Stimulated activated CD4-positive, alpha-beta T cell treated with anti-CD3 and anti-CD28 coated beads, TNF-alpha, amount 100 ng/mL, for 24 hours (primary cell): Measurements from ENCODE around the gene OGA.

Experiments used
- DNase-seq, 3 experiments: peaks; one replicate each; pipeline ENCODE4 v3.0.0-alpha.2; 2020; ENCODE audit warnings: low read depth in 3 of 3

Gene OGA

GRCh38 chr10:101835362-101835761 is 17.1 kb upstream of the OGA start:
- DNase-seq: no peak

DNA sequence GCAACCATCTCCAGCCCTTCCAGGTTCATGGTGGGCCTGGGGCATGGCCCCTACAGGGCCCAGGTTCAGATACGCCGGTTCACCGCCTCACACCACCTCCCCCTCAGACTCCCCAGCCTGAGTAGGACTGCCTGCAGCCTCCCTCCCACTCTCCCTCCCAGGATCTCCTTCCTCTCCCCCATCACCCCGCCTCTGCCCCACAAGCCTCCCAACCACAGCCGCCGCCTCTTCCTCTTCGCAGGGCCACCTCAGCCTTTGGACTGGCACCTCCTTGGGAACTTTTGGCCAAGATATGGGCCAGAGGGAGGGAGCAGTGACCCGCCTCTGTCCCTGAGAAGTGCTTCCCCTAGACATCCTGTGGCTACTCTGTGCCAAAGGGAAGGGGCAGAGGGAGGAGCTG is 16.1 kb upstream of the OGA start:
- DNase-seq: no peak

DNA sequence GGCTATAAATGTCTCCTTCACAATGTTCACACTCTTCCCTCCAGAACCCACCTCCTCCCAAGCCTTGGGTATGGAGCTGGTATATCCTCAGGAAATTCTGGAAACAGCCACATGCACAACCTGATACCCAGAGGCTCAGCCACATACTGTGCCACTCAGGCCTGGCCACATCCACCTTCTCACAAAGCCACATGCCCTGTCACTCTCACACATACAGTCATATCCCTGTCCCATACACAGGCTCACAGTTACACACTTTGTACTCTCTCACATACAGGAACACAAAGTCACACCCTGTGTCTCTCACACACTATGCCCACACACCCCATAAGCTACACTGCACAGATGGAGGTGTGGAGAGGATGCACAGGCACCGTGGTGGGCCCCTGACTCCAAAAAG is 15.2 kb upstream of the OGA start:
- no peak for DNase-seq

DNA sequence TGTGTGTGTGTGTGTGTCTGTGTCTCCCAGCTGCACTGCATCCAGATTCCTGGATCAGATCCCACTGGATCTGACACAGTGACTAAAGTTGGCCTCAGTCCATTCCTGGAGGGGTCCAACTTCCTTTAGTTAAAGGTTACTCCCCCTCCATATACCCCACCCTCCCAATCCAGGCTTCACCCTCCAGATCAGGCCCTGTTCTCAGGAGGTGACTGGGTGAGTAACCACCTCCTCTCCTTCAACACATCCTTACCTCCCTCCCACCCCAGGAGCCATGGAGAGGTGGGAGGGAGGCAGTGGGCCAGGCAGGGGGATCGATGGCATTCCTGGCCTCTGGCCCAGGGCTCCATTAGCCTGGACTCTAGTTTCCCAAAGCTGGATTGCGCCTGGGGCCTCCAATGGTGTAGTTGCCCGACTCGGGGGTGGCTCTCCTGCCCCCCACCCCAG is 14.1 kb upstream of the OGA start:
- no peak for DNase-seq

GRCh38 chr10:101831169-101831811 is 13.0 kb upstream of the OGA start:
- DNase-seq: no peak

DNA sequence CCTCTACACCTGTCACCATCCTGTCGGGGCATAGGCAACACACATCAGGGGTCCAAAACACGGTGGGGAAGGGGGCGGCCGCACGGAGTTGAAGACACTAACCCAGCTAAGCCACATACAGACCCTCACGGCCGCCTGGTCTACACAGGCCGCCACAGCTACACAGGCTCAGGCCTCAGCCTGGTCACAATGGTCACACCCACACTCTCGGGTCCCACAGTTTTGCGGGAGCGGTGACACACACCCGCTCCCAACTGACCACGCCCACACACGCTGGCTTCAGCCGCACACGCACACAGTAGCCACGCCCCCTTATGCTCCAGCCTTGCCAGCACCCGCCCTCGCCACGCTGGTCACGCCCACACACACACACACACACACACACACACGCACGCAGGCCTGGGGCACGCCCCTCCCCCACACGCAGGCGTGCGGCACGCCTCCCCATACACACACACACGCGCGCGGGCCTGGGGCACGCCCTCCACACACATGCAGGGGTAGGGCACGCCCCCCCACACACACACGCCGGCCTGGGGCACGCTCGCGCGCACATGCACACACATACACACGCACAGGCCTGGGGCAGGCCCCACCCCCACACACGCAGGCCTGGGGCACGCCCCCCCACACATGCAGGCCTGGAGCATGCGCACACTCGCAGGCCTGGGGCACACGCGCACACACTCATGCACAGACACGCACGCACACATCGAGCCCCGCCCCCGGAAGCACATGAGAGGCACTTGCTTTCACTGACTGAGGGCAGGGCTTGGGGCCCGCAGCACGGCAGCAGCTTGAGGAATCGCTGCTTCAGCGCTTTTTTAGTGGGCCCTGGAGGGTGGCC is 12.3 kb upstream of the OGA start:
- DNase-seq: peak; percentile 82 to 90 (median 84)

DNA sequence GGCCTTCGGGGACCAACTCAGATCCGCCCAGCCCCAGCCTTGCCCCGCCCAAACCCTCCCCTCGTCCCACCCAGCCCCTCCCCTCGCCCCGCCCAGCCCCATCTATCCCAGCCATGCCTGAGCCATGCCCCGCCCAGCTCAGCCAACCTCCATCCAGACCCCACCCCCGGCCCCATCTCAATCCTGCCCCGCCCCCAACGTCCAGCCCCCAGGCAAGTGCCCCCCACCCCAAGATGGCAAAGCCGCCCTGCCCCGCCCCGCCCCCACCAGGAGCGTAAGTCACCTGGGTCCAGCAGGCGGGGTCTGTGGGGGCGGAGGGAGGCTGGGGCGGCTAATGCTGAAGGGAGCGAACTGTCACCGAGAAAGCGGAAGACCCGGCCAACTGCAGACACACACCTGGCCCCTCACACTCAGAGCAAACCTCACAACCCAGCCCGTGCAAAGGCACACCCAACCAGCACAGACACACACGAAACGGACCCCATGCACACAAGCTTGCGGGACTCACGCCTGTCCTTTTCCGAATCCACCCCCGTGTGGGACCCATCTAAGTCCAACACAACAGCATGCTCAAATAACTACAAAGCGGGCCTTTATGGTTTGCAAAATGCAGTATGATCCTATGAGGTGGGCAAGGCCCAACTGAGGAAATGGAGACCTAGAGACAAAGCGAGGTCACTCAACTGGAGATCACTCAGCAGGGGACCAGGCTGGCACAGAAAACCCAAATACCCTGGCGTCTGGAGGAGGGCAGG is 11.5 kb upstream of the OGA start:
- peak in 2 of 3 experiments; percentile 23 to 58 for DNase-seq

GRCh38 chr10:101828766-101829551 is 10.7 kb upstream of the OGA start:
- no peak for DNase-seq

- no peak for DNase-seq
Observed at GRCh38 chr10:101827919-101828600, 9.8 kb upstream of the OGA start.

DNA sequence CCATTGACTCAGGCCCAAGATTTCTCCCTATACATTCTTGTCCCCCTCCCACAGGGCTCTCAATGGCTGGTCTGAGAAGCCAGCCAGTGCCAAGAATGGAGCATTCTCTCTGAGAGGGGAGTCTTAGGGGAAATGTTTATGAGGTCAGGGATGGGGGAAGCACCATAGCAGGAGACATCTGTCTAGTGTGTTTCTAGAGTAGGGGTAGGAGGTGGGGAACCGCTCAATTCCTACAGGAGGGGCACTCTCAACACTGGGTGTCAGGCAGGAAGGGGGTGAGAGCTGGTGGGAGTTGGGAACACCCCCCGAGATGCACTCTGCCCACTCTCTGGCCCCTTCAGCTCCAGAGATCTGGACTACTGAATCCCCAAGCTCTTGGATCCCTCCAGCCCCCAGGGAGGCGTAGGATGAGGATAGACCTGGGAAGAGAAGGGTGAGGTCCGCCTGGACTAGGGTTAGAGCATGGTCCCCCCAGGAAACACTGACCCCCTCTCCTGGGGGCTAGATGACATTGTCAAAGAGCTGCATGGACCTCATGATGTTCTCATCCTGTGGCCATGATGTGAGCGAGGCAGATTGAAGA is 8.7 kb upstream of the OGA start:
- no peak for DNase-seq

- no peak for DNase-seq
Observed at GRCh38 chr10:101824736-101825135, 6.5 kb upstream of the OGA start.

GRCh38 chr10:101818872-101819633 is 809 bp upstream of the OGA start:
- no peak for DNase-seq

DNA sequence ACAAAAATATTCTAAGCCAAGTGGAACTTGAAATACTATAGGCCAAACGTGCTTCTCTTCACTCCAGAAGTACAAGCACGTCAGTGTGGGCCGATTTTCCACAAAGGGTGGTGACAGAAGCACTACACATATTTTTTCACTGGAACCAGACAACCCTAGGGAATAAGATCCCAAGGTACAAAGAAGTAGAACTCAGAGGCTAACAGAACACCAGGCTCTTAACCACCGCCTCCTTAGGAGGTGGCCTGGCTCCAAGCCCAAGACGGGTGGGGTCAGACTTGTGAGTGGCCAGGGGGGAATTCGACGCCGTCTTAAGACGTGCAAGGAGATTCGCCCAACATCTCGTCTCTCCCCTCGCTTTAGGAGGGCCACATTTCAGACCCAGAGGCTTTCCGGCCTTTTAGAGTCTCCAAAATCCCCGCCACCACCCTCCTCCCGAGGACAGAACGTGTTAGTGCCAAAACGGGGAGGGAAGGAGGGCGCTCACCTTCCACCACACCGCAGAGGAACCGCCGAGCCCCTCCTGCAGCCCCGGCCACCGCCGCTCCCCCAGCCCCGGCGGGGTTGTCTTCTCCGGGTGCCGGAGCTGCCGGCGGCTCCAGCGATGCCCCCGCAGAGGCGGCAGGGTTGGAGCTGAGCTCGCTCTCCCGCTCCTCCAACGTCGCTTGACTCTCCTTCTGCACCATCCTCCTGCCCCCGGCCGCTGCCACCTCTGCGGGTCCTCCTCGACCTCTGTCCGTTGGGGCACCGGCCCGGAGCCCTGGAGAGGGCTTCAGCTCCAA is 716 bp downstream of the OGA start:
- no peak for DNase-seq

DNA sequence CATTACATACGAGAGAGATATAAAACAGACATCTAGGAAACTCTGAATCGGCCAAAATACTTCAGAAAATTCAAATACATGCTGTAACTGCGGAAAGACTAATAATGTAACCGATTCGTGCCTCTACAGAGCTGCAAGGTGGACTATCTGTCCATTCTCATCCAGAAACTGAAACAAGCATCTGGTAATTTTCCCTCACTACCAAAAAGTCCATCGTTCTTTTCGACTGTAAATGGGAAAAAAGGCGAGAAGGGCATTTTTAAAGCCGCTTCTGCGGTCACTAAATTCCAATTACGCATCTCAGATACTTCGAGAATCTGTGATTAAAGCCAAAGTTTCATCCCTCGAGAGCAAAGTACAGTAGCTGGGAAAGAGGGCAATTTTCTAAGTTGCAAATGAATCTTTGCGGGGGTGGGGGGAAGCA is 1.3 kb downstream of the OGA start:
- no peak for DNase-seq

DNA sequence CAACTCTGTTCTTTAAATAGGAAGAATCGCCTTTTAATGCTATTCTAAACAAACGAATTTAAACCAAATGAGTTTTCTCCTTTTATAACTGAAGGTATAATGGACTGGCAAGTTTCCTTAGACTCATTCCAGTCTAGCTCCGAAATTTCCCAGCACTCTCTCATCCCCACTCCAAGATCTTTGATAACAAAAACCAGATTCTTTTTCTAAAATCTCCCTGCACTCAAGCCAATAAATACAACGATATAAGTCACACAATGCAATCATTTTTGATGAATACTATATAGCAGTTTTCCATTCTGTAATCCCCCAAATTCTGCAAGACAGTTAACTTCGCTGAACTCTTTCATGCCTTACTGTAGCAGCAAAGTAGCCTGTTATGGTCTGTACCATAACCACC is 1.9 kb downstream of the OGA start:
- DNase-seq: no peak

DNA sequence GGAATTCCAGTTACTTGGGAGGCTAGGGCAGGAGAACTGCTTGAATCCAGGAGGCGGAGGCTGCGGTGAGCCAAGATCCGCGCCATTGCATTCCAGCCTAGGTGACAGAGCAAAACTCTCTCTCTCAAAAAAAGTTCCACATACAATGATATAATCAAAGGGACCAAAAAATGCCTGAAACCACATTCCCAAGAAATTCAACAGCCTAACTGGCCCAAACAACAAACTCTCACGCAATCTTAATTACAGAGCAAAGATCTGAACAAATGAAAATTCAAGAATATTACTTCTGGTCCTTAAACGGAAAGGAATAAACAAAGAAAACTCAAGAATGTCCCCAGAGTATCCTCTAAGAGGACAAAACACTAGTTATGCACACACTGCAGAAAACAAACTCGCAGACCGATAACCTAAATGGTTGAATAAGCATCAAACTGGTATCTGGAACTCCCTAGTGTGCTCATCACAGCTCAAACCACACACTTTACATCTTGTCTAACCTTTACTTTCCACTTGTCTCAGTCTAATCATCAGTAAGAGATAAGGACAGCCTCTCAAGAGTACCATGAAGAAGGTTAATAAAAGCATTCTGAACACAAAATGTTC is 3.7 kb downstream of the OGA start:
- DNase-seq: no peak

DNA sequence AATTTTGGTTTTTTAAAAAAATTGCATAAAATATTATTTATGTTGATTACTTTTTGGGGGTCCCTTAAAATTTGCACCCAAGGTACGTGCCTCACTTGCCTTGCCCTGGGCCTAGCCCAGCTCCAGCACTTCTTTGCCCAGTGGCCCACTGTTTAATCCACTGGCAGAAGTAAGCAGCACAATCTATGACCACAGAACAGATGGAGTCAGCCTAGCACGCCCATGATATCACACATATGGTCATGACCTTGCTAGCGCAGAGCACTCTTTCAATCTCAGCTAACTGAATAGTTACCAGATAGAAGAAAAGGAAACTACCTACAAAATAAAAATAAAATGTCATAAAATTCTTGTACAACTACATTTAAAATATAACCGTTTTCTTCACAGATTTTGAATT is 5.6 kb downstream of the OGA start:
- DNase-seq: no peak

- DNase-seq: no peak
Observed at GRCh38 chr10:101807158-101807557, 11.1 kb downstream of the OGA start.

DNA sequence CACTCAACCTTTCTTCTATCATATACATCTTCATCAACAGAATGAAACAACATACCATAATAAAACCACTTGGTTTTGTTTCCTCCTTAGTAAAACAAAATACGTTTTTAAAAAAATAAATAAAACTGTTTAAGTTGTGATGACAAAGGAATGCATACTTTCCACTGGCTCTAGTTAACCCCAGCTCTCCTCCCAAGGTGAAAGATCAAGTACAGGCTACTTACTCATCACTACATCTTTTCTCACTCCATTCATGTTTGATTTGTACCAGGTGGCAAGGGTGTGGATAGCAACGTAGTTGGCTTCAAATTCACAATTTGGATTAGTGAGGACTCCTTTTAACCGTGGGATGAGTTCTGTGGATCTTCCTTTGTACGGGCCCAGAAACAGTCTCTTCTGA is 14.7 kb downstream of the OGA start:
- no peak for DNase-seq
